IMR-90 (cell line): ENCODE measurements around the gene PGAP1. TPM values are rescaled to one million over a fixed set of nuclear protein-coding genes. Genes with fewer than 3 reads are reported as not detected.
A peak's percentile ranks its signal among the peaks of the same experiment; 100 is the strongest.

Source experiments
- ATAC-seq: fragments of 200-7000 bp; cut with Tn5 transposase; 2 replicates; pipeline ENCODE4 v1.9.1; 2020; ENCODE audit warnings: low read depth, mild to moderate bottlenecking, moderate library complexity
- BruUV-seq: library from RNA; stranded (reverse); fragments of 400-500 nt; replicated peaks from 2 replicates; lab custom pipeline; 2021; lab: Mats Ljungman, UMichigan
- CTCF ChIA-PET: fragments of 300-600 bp; formaldehyde crosslinking; extraction: SDS; loops from one replicate; lab custom pipeline; 2021; ENCODE audit warnings: antibody characterized with exemption; lab: Yijun Ruan, JAX
- POLR2A ChIA-PET: fragments of 300-600 bp; sonication (Branson Sonifier 250); formaldehyde crosslinking; loops from one replicate; lab custom pipeline; 2022; ENCODE audit warnings: antibody characterized with exemption; ENCODE audit not compliant: unreplicated experiment; lab: Charles Lee
- DNase-seq: peaks from one replicate; pipeline ENCODE4 v3.0.0; 2013
- H2AFZ ChIP-seq: replicated peaks from 2 replicates; pipeline ENCODE3; 2013; ENCODE audit warnings: low read length, mild to moderate bottlenecking; ENCODE audit not compliant: poor library complexity
- H2AK5ac ChIP-seq: 2 replicates; pipeline ENCODE4 v1.6.1; 2013; ENCODE audit warnings: low read depth, low read length, inconsistent platforms
- H2AK9ac ChIP-seq: replicated peaks from 2 replicates; pipeline ENCODE3; 2013; ENCODE audit warnings: mild to moderate bottlenecking, low read depth, low read length, moderate library complexity; ENCODE audit not compliant: poor library complexity
- H2BK120ac ChIP-seq: 2 replicates; pipeline ENCODE4 v1.6.1; 2013; ENCODE audit warnings: low read depth, low read length, inconsistent platforms
- H2BK15ac ChIP-seq: 3 replicates; pipeline ENCODE4 v1.6.1; 2013; ENCODE audit warnings: low read depth, low read length, inconsistent platforms
- H2BK20ac ChIP-seq: 2 replicates; pipeline ENCODE4 v1.6.1; 2013; ENCODE audit warnings: low read depth, mild to moderate bottlenecking, inconsistent platforms, low read length, moderate library complexity
- H2BK5ac ChIP-seq: 2 replicates; pipeline ENCODE4 v1.6.1; 2013; ENCODE audit warnings: mild to moderate bottlenecking, low read depth, low read length, inconsistent platforms; ENCODE audit not compliant: poor library complexity, severe bottlenecking
- H3K14ac ChIP-seq: replicated peaks from 2 replicates; pipeline ENCODE4 v1.6.1; 2013; ENCODE audit warnings: low read depth, low read length, inconsistent platforms
- H3K18ac ChIP-seq: 2 replicates; pipeline ENCODE4 v1.6.1; 2013; ENCODE audit warnings: low read depth, low read length, control low read depth
- H3K23ac ChIP-seq: 2 replicates; pipeline ENCODE4 v1.6.1; 2013; ENCODE audit warnings: low read depth, low read length, inconsistent platforms
- H3K27ac ChIP-seq: 2 replicates; pipeline ENCODE4 v1.5.1; 2013; ENCODE audit warnings: mild to moderate bottlenecking, control low read depth, low read length; ENCODE audit not compliant: insufficient read depth
- H3K27me3 ChIP-seq: 2 replicates; pipeline ENCODE4 v1.6.1; 2013; ENCODE audit warnings: low read length; ENCODE audit not compliant: control insufficient read depth, insufficient read depth
- H3K36me3 ChIP-seq: 2 replicates; pipeline ENCODE4 v1.6.1; 2013; ENCODE audit warnings: low read length, mixed read lengths; ENCODE audit not compliant: control insufficient read depth, insufficient read depth
- H3K4ac ChIP-seq: 2 replicates; pipeline ENCODE4 v1.6.1; 2013; ENCODE audit warnings: low read depth, low read length, inconsistent platforms
- H3K4me1 ChIP-seq: 2 replicates; pipeline ENCODE4 v1.6.1; 2013; ENCODE audit warnings: low read length, mixed read lengths; ENCODE audit not compliant: control insufficient read depth, insufficient read depth
- H3K4me2 ChIP-seq: 2 replicates; pipeline ENCODE4 v1.6.1; 2013; ENCODE audit warnings: low read depth, mild to moderate bottlenecking, control low read depth, low read length, moderate library complexity
- H3K4me3 ChIP-seq: 2 replicates; pipeline ENCODE4 v1.5.1; 2013; ENCODE audit warnings: low read depth, mild to moderate bottlenecking, control low read depth, low read length, moderate library complexity; ENCODE audit not compliant: insufficient read depth
- H3K56ac ChIP-seq: 2 replicates; pipeline ENCODE4 v1.6.1; 2013; ENCODE audit warnings: low read length, inconsistent platforms; ENCODE audit not compliant: insufficient read depth; ENCODE audit errors: extremely low read depth
- H3K79me1 ChIP-seq, 2 experiments: 2 replicates each; pipeline ENCODE4 v1.6.1; 2013; ENCODE audit warnings: low read length in 2 of 2, inconsistent platforms in 1 of 2, low read depth in 1 of 2
- H3K9ac ChIP-seq: 2 replicates; pipeline ENCODE4 v1.6.1; 2013; ENCODE audit warnings: low read depth, low read length, control low read depth
- H3K9me1 ChIP-seq: 2 replicates; pipeline ENCODE4 v1.6.1; 2013; ENCODE audit warnings: low read length, inconsistent platforms; ENCODE audit not compliant: insufficient read depth
- H3K9me3 ChIP-seq: 2 replicates; pipeline ENCODE4 v1.6.1; 2013; ENCODE audit warnings: low read length; ENCODE audit not compliant: control insufficient read depth, insufficient read depth
- H4K20me1 ChIP-seq: 2 replicates; pipeline ENCODE4 v1.6.1; 2013; ENCODE audit warnings: low read length, inconsistent platforms; ENCODE audit not compliant: insufficient read depth
- H4K5ac ChIP-seq: 2 replicates; pipeline ENCODE4 v1.6.1; 2013; ENCODE audit warnings: mild to moderate bottlenecking, low read depth, low read length, control low read depth
- H4K8ac ChIP-seq, 2 experiments: 2 replicates each; pipeline ENCODE4 v1.6.1; 2013; ENCODE audit warnings: low read depth in 2 of 2, low read length in 2 of 2, control low read depth in 1 of 2, inconsistent platforms in 1 of 2
- H4K91ac ChIP-seq: 2 replicates; pipeline ENCODE4 v1.6.1; 2013; ENCODE audit warnings: low read depth, low read length, inconsistent platforms; ENCODE audit not compliant: insufficient read depth
- CEBPB ChIP-seq: IDR thresholded peaks from 2 replicates; pipeline ENCODE4 v1.6.1; 2012; ENCODE audit warnings: low read depth, low read length, improper control_type of control experiment
- USF2 ChIP-seq: fragments of 150-350 bp; IDR thresholded peaks from 2 replicates; pipeline ENCODE4 v1.6.1; 2017; ENCODE audit warnings: mild to moderate bottlenecking, antibody characterized with exemption, low read length, low read depth
- dilution Hi-C: fragments of 300-500 bp; cut with HindIII; formaldehyde crosslinking; loops from one replicate; pipeline ENCODE4 v1.14.3; 2018; ENCODE audit warnings: low sequenced_read_pairs; ENCODE audit not compliant: unreplicated experiment
- in situ Hi-C: fragments of 300-500 bp; cut with MboI; formaldehyde crosslinking; loops from 3 replicates; pipeline ENCODE4 v1.14.3; 2019; ENCODE audit warnings: low sequenced_read_pairs, inconsistent platforms, mixed read lengths
- intact Hi-C: fragments of 100-400 bp; cut with micrococcal nuclease; formaldehyde crosslinking; loops from 2 replicates; pipeline ENCODE4 v1.10.0; 2022
- polyA plus RNA-seq, 3 experiments: library from polyadenylated mRNA; depleted of rRNA; stranded (reverse); fragments of >200 nt; gene quantifications; 2 replicates each; pipeline ENCODE4 v1.2.3, GENCODE V29; 2012; ENCODE audit warnings: low replicate concordance in 1 of 3
- total RNA-seq: library from RNA; depleted of rRNA; stranded (reverse); fragments of >200 nt; gene quantifications from 2 replicates; pipeline ENCODE4 v1.2.3, GENCODE V29; 2012

The PGAP1 gene
- total and polyA plus RNA-seq, 2 of the 4 experiments (the other 2 are of a cell fraction) = 1.9 to 5.7 TPM

- intact Hi-C loops = no loop called here
- DNase-seq (peak; percentile 41), ATAC-seq (peak; percentile 46)
- Histone ChIP-seq H3K23ac (no peak overlapping the region), H3K56ac (no peak overlapping the region), H2AK5ac (no peak overlapping the region), H4K20me1 (no peaks in the 10 kb centered on the region), H2BK15ac (no peak overlapping the region), H4K5ac (no peak overlapping the region), H2BK5ac (no peak overlapping the region), H3K14ac (no peak overlapping the region), H3K4me1 (peaks cover 3% of the 10 kb centered on the region; the same call in 1 of the 2 replicates), H3K18ac (no peak overlapping the region), H4K91ac (no peak overlapping the region), H2BK20ac (no peak overlapping the region), H3K9me3 (no peaks in the 10 kb centered on the region), H3K27ac (no peak overlapping the region), H4K8ac (no peak overlapping the region), H2BK120ac (no peak overlapping the region), H3K36me3 (no peaks in the 10 kb centered on the region), H2AFZ (no peak overlapping the region), H3K27me3 (no peaks in the 10 kb centered on the region), H3K4me2 (no peak overlapping the region), H2AK9ac (no peak overlapping the region), H3K9ac (no peak overlapping the region), H3K4ac (no peak overlapping the region), H3K4me3 (no peak overlapping the region), H3K79me1 (no peaks in the 10 kb centered on the region), H3K9me1 (0 out of 2 replicates have a peak, but pooled peaks cover 2% of the 10 kb centered on the region)
- BruUV-seq = no TSS peak
- in situ Hi-C loops = no loop called here
- CTCF ChIA-PET = no interaction called here
- peak; percentile 57 for TF ChIP-seq CEBPB
- no peak for TF ChIP-seq USF2
- dilution Hi-C loops = no loop called here
- POLR2A ChIA-PET = no interaction called here
These were observed 90.1 kb downstream of the PGAP1 start for GRCh38 chr2:196836440-196836839.
